A673 (cell line): ENCODE measurements around the gene KCND2. TPM values are rescaled to one million over a fixed set of nuclear protein-coding genes. Genes with fewer than 3 reads are reported as not detected.

Experiments
- BruUV-seq: library from RNA; stranded (reverse); fragments of 400-500 nt; replicated peaks from 2 replicates; lab custom pipeline; 2021; lab: Mats Ljungman, UMichigan
- CTCF ChIA-PET: fragments of 300-600 bp; sonication (Branson Sonifier 250); formaldehyde crosslinking; loops from one replicate; lab custom pipeline; 2022; ENCODE audit warnings: antibody characterized with exemption; lab: Charles Lee
- POLR2A ChIA-PET: fragments of 300-600 bp; sonication (Branson Sonifier 250); formaldehyde crosslinking; loops from one replicate; lab custom pipeline; 2022; ENCODE audit warnings: antibody characterized with exemption; ENCODE audit not compliant: low non-redundant PET; lab: Charles Lee
- DNase-seq: peaks from one replicate; pipeline ENCODE4 v3.0.0-alpha.2; 2015; ENCODE audit warnings: low spot score
- H3K27ac ChIP-seq: fragments of 200-600 bp; sonication (generic); 2 replicates; pipeline ENCODE4 v1.5.1; 2016; ENCODE audit warnings: mixed run types, low read depth, mild to moderate bottlenecking, mixed read lengths, antibody characterized with exemption, low read length; ENCODE audit not compliant: poor library complexity, severe bottlenecking
- H3K27me3 ChIP-seq: fragments of 200-600 bp; sonication (generic); replicated peaks from 2 replicates; pipeline ENCODE4 v1.6.1; 2017; ENCODE audit warnings: mixed run types, low read depth, mild to moderate bottlenecking, mixed read lengths, antibody characterized with exemption, low read length; ENCODE audit not compliant: insufficient read depth, poor library complexity
- H3K36me3 ChIP-seq: fragments of 200-600 bp; sonication (generic); 2 replicates; pipeline ENCODE4 v1.6.1; 2016; ENCODE audit warnings: mixed run types, mild to moderate bottlenecking, mixed read lengths, antibody characterized with exemption, low read length; ENCODE audit not compliant: insufficient read depth, poor library complexity, severe bottlenecking
- H3K4me1 ChIP-seq: fragments of 200-600 bp; sonication (generic); 2 replicates; pipeline ENCODE4 v1.6.1; 2017; ENCODE audit warnings: mixed run types, mild to moderate bottlenecking, mixed read lengths, antibody characterized with exemption, low read length; ENCODE audit not compliant: insufficient read depth, poor library complexity, severe bottlenecking
- H3K4me3 ChIP-seq: fragments of 200-600 bp; sonication (generic); 2 replicates; pipeline ENCODE4 v1.5.1; 2016; ENCODE audit warnings: low read depth, mixed run types, mild to moderate bottlenecking, mixed read lengths, low read length; ENCODE audit not compliant: poor library complexity, severe bottlenecking
- H3K9me3 ChIP-seq: fragments of 200-600 bp; sonication (generic); 2 replicates; pipeline ENCODE4 v1.6.1; 2016; ENCODE audit warnings: mixed run types, low read depth, mild to moderate bottlenecking, mixed read lengths, antibody characterized with exemption, low read length; ENCODE audit not compliant: poor library complexity, severe bottlenecking
- CTCF ChIP-seq: fragments of 300-800, 200-600 bp; sonication (generic); conservative IDR thresholded peaks from 2 replicates; pipeline ENCODE4 v1.5.1; 2017; ENCODE audit warnings: low read depth, mild to moderate bottlenecking, antibody characterized with exemption, low read length, moderate library complexity, mixed read lengths
- EZH2 ChIP-seq: fragments of 200-600 bp; sonication (generic); IDR thresholded peaks from 2 replicates; pipeline ENCODE4 v1.6.1; 2017; ENCODE audit warnings: borderline replicate concordance, low read depth, mild to moderate bottlenecking, mixed read lengths, antibody characterized with exemption, low read length; ENCODE audit not compliant: poor library complexity, severe bottlenecking
- intact Hi-C: fragments of 100-400 bp; cut with micrococcal nuclease; formaldehyde crosslinking; loops from one replicate; pipeline ENCODE4 v1.10.0; 2022; ENCODE audit not compliant: unreplicated experiment
- total RNA-seq: library from RNA; stranded (reverse); gene quantifications from 2 replicates; pipeline ENCODE4 v1.2.3, GENCODE V29; 2021

Gene KCND2
- total RNA-seq, 1 experiment from 2014 or later = not detected

DNA sequence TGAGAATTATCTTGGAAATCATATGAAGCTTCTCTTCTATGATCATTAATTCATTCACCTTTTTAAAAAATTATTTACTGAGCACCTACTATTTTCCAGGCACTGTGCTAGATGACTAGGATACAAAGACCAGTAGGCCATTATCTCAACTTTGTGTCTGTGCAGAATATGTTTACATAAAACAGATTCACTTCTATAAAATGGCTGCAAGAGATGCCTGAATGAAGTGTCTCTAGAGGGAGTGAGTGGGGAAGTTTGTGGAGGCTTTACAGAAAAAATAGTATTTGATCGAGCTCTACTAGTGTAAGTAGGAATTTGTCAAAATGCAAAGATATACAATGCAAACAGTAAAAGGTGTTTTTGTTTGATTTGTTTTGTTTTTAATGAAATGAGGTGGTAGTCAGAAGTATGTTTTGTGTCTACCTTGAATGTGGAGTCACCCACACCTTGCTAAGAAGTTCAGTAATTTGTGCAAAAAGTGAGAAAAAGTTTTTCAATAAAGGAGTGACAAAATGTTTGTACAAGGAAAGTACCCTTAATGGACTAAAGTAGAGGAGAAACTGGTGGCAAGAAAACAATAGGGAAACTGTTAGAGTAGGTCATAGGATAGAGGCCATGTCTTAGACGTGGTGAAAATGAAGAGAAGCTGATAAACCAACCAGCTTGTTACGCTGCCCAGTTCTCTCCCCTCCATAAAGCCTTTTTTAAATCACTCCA, 125.5 kb downstream of the KCND2 start:
- no TSS peak for BruUV-seq
- Histone ChIP-seq H3K27me3 (no peaks in the 10 kb centered on the region), H3K4me3 (no peak overlapping the region), H3K4me1 (no peaks in the 10 kb centered on the region), H3K36me3 (no peaks in the 10 kb centered on the region), H3K27ac (no peak overlapping the region), H3K9me3 (no peaks in the 10 kb centered on the region)
- intact Hi-C loops = no loop called here
- CTCF ChIA-PET = no interaction called here
- POLR2A ChIA-PET = no interaction called here
- no peak for DNase-seq
- TF ChIP-seq CTCF = no peak
- TF ChIP-seq EZH2 = no peak

DNA sequence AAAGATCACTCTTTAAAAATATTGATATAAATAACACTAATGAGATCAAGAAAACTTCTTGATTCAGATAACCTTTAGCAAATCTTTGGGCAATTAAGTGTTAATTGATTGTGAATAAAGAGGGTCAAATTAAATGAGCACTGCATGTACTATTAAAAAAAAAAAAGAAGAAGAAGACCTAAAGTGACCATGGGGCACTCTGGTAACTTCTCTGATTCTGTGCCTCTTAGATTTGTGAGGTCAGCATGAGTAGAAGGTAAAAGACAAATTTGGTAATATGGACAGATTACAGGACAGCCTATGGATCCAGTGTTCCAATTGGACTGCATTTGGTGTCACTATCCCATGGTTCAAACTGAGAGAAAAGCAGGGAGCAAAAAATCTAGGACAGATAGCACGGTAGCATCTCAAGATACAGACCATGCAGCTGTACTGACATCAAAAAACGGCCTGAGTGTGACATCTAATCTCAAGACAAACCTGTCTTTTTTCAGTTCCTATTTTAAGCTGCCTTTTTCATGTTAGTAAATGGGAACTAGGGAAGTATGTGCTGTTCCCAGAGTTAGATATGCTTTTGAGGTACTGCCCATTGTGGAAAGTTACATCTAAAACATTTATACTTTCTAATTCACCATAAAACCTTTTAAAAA, 128.0 kb downstream of the KCND2 start:
- Histone ChIP-seq H3K27ac (no peak overlapping the region), H3K27me3 (no peaks in the 10 kb centered on the region), H3K9me3 (no peaks in the 10 kb centered on the region), H3K36me3 (no peaks in the 10 kb centered on the region), H3K4me1 (no peaks in the 10 kb centered on the region), H3K4me3 (no peak overlapping the region)
- no TSS peak for BruUV-seq
- CTCF ChIA-PET = no interaction called here
- DNase-seq = no peak
- POLR2A ChIA-PET = no interaction called here
- no peak for TF ChIP-seq EZH2
- no peak for TF ChIP-seq CTCF
- intact Hi-C loops = no loop called here

- no TSS peak for BruUV-seq
- H3K4me3 ChIP-seq = no peak overlapping the region
- ChIA-PET POLR2A (no interaction called here), CTCF (no interaction called here)
- H3K36me3 ChIP-seq = no peaks in the 10 kb centered on the region
- DNase-seq = no peak
- intact Hi-C loops = no loop called here
- H3K27me3 ChIP-seq = no peaks in the 10 kb centered on the region
- no peaks in the 10 kb centered on the region for H3K4me1 ChIP-seq
- no peak overlapping the region for H3K27ac ChIP-seq
- no peak for TF ChIP-seq EZH2
- no peak for TF ChIP-seq CTCF
- no peaks in the 10 kb centered on the region for H3K9me3 ChIP-seq
Measured at GRCh38 chr7:120402079-120402767, 129.2 kb downstream of the KCND2 start.
